Kidney (tissue), 14 donors: ENCODE data around the gene ATP13A3. TPM values are rescaled to one million over a fixed set of nuclear protein-coding genes. Genes with fewer than 3 reads are reported as not detected.

Experiments
- DNase-seq, 5 donors: peaks; one replicate each; pipeline ENCODE4 v3.0.0-alpha.2; 2013 to 2020
- FAIRE-seq: peaks from 2 replicates; lab custom pipeline; 2012; peaks lifted over from hg19 to GRCh38; lab: Jason Lieb, UNC
- H3K27ac ChIP-seq, 2 donors: one replicate each; pipeline ENCODE4 v1.7.0; 2013; ENCODE audit warnings: low read depth in 2 of 2, low read length in 2 of 2, inconsistent platforms in 1 of 2
- H3K27me3 ChIP-seq: one replicate; pipeline ENCODE4 v1.7.1; 2013; ENCODE audit warnings: low read length, inconsistent platforms; ENCODE audit not compliant: control insufficient read depth, insufficient read depth
- H3K36me3 ChIP-seq, 3 donors: one replicate each; pipeline versions ENCODE4 v1.7.0 to v1.7.1; 2013; ENCODE audit warnings: low read length in 3 of 3, control low read depth in 1 of 3, inconsistent platforms in 1 of 3; ENCODE audit not compliant: insufficient read depth in 3 of 3, control insufficient read depth in 2 of 3
- H3K4me1 ChIP-seq, 3 donors: one replicate each; pipeline versions ENCODE4 v1.7.0 to v1.7.1; 2013; ENCODE audit warnings: low read length in 3 of 3, inconsistent platforms in 1 of 3, low read depth in 1 of 3; ENCODE audit not compliant: control insufficient read depth in 2 of 3, insufficient read depth in 2 of 3
- H3K4me3 ChIP-seq, 3 donors: one replicate each; pipeline versions ENCODE4 v1.7.0 to v1.8.1; 2013; ENCODE audit warnings: low read length in 3 of 3, control low read depth in 1 of 3, inconsistent platforms in 1 of 3
- H3K9ac ChIP-seq, 3 donors: one replicate each; pipeline versions ENCODE4 v1.7.0 to v1.7.1; 2013; ENCODE audit warnings: low read length in 3 of 3, control low read depth in 1 of 3, inconsistent platforms in 1 of 3
- H3K9me3 ChIP-seq, 3 donors: one replicate each; pipeline versions ENCODE4 v1.7.0 to v1.7.1; 2013; ENCODE audit warnings: low read length in 3 of 3, control low read depth in 1 of 3, inconsistent platforms in 1 of 3; ENCODE audit not compliant: control insufficient read depth in 2 of 3, insufficient read depth in 1 of 3
- intact Hi-C: fragments of 100-400 bp; cut with DNase I; formaldehyde crosslinking; loops from one replicate; pipeline ENCODE4 v1.11.1; 2022
- polyA plus RNA-seq: library from polyadenylated mRNA; stranded (reverse); fragments of 350-450 nt; fragmentation: Illumina TruSeq; extraction: RNeasy Lipid Tissue Mini Kit (QIAGEN cat#74804); gene quantifications from one replicate; pipeline ENCODE4 v1.2.3, GENCODE V29; 2014; ENCODE audit warnings: low read depth, low replicate concordance; ENCODE audit not compliant: insufficient read depth
- total RNA-seq: library from RNA; stranded (reverse); fragmentation: NEBNext Ultra II Directional; extraction: Animal tissue kit (Norgen Biotek cat#: 25700); gene quantifications from one replicate; pipeline ENCODE4 v1.2.1, GENCODE V29; 2021
- TF ChIP-seq, protein P1 (sequence below): IDR thresholded peaks from 3 replicates; pipeline ENCODE4 v1.5.1; 2012; ENCODE audit warnings: mild to moderate bottlenecking, moderate library complexity, borderline replicate concordance; ENCODE audit not compliant: insufficient read depth; ENCODE audit errors: extremely low read depth
- donor health status: control.
- donor health status: control.
- donor health status: control.
- donor health status: control.
- donor health status: control.
- donor health status: DM: yes; HTN: yes; CAD: no.
- donor health status: Normal renal cell carcinoma (clear cell type).

ATP13A3 gene
- total and polyA plus RNA-seq, 2 donors from 2014 or later = 15.3 to 103 TPM

GRCh38 chr3:194532591-194532990, 45.8 kb upstream of the ATP13A3 start:
- no peak for FAIRE-seq

GRCh38 chr3:194527726-194528125, 40.9 kb upstream of the ATP13A3 start:
- Histone ChIP-seq H3K27me3 (no peaks in the 10 kb centered on the region), H3K4me3 (no peak overlapping the region), H3K27ac (no peak overlapping the region), H3K9me3 (no peaks in the 10 kb centered on the region), H3K36me3 (no peaks in the 10 kb centered on the region), H3K4me1 (no peaks in the 10 kb centered on the region), H3K9ac (no peak overlapping the region)
- FAIRE-seq (no peak), DNase-seq (no peak)
- intact Hi-C loops = no loop called here
- TF ChIP-seq, protein P1, sequence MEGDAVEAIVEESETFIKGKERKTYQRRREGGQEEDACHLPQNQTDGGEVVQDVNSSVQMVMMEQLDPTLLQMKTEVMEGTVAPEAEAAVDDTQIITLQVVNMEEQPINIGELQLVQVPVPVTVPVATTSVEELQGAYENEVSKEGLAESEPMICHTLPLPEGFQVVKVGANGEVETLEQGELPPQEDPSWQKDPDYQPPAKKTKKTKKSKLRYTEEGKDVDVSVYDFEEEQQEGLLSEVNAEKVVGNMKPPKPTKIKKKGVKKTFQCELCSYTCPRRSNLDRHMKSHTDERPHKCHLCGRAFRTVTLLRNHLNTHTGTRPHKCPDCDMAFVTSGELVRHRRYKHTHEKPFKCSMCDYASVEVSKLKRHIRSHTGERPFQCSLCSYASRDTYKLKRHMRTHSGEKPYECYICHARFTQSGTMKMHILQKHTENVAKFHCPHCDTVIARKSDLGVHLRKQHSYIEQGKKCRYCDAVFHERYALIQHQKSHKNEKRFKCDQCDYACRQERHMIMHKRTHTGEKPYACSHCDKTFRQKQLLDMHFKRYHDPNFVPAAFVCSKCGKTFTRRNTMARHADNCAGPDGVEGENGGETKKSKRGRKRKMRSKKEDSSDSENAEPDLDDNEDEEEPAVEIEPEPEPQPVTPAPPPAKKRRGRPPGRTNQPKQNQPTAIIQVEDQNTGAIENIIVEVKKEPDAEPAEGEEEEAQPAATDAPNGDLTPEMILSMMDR = no peak

More at GRCh38 chr3:194532591-194532990, 45.8 kb upstream of the ATP13A3 start:
- H3K27me3 ChIP-seq = no peaks in the 10 kb centered on the region
- intact Hi-C loops = no loop called here
- no peak overlapping the region for H3K27ac ChIP-seq
- DNase-seq = no peak
- no peak overlapping the region for H3K4me3 ChIP-seq
- peaks cover 0 to 10% (median 5%) of the 10 kb centered on the region in 3 donors for H3K4me1 ChIP-seq
- TF ChIP-seq, protein P1 = no peak
- no peaks in the 10 kb centered on the region for H3K36me3 ChIP-seq
- no peak overlapping the region for H3K9ac ChIP-seq
- peaks cover 0 to 7% (median 5%) of the 10 kb centered on the region in 3 donors for H3K9me3 ChIP-seq

DNA sequence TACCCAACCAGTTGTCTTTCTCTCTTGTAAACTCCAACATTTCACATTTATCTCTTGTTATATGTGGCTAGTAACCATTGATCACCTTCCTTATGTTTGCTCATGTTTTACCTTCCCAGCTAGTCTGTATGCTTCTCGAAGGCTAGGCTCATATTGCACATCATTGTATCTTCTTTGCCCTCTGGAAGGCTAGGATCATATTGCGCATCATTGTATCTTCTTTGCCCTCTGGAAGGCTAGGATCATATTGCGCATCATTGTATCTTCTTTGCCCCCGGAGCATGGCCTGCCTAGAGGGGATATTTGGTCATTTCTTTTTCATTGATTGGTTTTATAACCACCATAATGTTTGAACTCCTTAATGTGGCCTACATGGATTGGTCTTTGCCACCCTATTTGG, 39.4 kb upstream of the ATP13A3 start:
- FAIRE-seq = no peak
- H3K4me1 ChIP-seq = peaks cover 0 to 8% (median 3%) of the 10 kb centered on the region in 3 donors

More for the DNA sequence above, 39.4 kb upstream of the ATP13A3 start:
- TF ChIP-seq, protein P1 = no peak
- DNase-seq = no peak
- intact Hi-C loops = no loop called here
- H3K27ac ChIP-seq = no peak overlapping the region
- no peak overlapping the region for H3K4me3 ChIP-seq
- H3K36me3 ChIP-seq = no peaks in the 10 kb centered on the region
- H3K9ac ChIP-seq = no peak overlapping the region
- H3K9me3 ChIP-seq = no peaks in the 10 kb centered on the region
- no peaks in the 10 kb centered on the region for H3K27me3 ChIP-seq
